Activated CD4-positive, alpha-beta T cell treated with anti-CD3 and anti-CD28 coated beads, Interleukin-10, Interleukin-2, amounts not matched to agents 100 ng/mL and 50 ng/mL, durations not matched to agents 16 hours and 8 hours (primary cell): Measurements from ENCODE around the gene ACTR1A.

Source experiments
- DNase-seq: peaks from one replicate; pipeline ENCODE4 v3.0.0-alpha.2; 2020

The ACTR1A gene

GRCh38 chr10:102452672-102453340 lies 49.7 kb downstream of the ACTR1A start:
- peak; percentile 91 for DNase-seq

- peak; percentile 13 for DNase-seq
Observed at GRCh38 chr10:102451105-102451969, 51.2 kb downstream of the ACTR1A start, which contains the start of gene C10orf95. TSS of gene C10orf95 (minus strand) at chr10:102451543. CDS start at chr10:102451093, 450 bp downstream.

DNA sequence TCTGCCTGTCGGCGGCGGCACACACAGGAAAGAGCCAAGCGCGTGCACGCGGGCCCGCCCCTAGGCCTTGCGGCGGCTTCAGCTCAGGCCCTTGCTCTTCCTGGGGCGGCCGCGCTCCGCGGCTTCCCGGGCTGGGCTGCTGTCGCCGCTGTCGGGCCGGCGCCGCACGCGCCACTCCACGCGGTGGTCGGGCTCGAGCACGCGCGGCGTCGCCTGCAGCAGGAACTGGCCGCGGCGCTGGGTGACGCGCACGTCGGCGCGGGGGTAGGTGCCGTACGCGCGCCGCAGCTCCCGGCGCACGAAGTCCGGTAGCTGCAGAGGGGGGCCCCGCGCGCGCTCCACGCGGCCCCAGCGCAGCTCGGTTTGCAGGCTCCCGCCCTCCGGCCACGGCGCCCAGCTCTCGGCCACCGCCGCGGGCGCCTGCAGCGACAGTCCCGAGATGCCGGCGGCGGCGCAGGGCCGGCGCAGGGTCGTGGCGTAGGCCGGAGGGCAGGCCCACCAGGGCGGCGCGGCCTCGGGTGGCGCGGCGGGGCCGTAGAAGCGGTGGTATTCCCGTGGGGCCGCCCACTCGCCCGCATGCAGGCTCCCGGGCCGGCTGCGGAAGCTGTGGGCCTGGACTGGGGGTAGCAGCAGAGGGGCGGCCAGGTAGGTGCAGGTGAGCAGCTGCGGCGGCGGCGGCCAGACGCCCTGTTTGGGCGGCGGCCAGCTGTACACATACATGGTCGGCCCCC lies 52.0 kb downstream of the ACTR1A start:
- peak; percentile 95 for DNase-seq

GRCh38 chr10:102450124-102450373 lies 52.5 kb downstream of the ACTR1A start:
- no peak for DNase-seq

DNA sequence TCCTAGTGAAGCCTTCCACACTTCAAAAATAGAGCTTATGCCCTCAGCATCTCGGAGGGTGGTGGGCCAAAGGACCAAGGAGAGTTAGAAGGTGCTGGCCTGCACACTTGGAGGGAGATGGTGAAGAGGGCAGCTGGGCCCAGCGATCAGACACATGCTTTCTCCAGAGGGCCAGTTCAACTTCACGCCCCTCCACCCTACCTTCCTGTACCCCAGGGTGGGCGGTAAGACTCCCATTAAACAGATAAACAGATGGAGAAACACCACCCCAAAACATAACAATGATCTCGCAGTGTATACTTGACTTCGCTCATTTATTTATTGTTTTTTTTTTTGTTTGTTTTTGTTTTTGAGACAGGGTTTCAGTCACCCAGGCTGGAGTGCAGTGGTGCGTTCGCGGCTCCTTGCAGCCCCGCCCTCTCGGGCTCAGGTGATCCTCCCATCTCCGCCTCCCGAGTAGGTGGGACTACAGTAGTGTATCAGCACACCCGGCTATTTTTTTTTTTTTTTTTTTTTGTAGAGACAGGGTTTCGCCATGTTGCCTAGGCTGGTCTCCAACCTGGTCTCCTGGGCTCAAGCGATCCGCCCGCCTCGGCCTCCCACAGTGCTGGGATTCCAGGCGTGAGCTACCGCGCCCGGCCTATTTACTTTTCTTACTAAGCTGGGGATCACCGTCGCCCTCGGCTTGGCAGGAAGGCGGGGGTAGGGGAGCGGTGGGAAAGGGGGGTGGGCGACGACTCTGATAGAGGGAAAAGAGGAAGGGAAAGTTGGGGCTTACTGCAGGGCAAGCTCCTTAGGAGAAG lies 53.0 kb downstream of the ACTR1A start:
- DNase-seq: peak; percentile 92

DNA sequence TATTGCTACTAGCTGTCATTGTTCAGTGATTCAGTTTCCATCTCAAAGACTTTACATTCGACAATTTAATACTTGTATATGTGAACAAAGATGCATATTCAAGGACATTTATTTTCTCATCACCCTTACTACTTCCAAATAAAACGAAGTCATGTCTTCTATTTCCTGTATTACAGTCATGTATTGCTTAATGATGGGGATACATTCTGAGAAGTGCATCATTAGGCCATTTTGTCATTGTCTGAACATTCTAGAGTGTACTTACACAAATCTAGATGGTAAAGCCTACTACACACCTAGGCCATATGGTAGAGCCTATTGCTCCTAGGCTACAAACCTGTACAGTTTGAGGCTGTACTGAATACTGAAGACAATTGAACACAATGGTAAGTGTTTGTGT lies 57.7 kb downstream of the ACTR1A start:
- no peak for DNase-seq

GRCh38 chr10:102438374-102438773 lies 64.1 kb downstream of the ACTR1A start:
- no peak for DNase-seq

DNA sequence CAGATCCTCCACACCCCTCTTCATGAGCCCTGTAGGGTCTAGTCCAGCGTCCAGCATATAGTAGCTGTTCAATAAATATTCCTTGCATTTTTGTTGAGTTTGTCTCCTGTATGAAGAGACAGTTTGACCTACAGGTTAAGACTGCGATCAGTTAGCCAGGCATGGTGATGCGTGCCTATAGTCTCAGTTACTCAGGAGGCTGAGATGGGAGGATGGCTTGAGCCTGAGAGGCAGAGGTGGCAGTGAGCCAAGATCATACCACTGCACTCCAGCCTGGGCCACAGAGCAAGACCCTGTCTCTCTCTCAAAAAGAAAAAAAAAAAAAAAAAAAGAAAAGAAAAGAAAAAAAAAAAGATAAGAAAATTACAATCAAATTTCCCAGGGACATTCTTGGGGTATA lies 65.0 kb downstream of the ACTR1A start:
- no peak for DNase-seq

- DNase-seq: no peak
Observed at GRCh38 chr10:102436312-102436711, 66.2 kb downstream of the ACTR1A start.

- DNase-seq: peak; percentile 82
Observed at GRCh38 chr10:102435529-102436233, 66.8 kb downstream of the ACTR1A start.

DNA sequence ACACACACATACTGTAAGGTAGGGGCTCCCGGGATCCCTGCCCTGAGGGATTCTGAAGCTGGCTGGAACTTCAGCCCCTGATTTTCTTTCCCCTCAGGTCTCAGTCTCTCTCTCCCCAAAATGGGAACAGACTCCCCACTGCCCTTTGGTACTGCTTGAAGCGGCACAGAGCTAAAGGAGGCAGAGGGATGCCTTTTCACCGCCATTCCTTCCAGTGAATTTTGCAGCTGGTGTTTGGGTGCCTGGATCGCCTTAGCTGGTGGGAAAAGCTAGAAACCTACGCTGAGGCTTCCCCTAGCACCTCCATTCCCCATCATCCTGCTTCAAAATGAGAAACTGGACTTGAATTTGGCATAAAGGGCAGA lies 67.4 kb downstream of the ACTR1A start:
- DNase-seq: no peak

DNA sequence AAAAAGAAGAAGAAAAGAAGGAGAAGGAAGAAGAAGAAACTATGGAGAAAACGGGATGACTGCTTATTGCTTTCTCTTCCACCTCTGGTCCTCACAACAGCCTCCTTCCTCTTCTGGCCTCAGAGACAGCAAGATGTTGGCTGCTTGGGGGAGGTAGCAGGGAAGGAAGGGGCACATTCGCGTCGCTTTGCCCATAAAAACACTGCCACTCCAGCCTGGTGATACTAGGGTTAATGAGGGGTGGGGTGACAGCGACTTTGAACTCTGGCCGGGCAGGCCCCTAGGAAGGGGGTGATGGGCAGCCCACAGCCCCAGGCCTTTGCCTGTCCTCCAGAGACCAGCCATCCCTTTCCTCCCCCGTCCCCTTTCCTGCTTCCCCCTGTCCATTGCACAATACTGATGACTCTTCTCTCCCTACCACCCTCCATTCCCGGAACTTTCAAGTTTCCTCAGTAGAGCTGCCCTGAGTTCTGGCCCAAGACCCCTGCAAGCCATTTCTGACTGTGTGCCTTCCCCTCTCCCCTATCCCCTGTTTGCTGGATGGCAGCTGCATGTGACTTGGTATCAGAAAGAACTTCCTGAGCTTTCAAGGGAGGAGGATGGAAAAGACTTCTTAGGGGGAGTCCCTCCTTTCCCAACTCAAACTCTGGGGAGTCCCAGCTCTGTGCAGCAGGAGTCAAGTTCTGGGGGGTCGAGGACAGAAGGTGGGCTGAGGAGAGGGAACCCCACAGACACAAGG lies 67.9 kb downstream of the ACTR1A start:
- no peak for DNase-seq

GRCh38 chr10:102433619-102434046 lies 68.9 kb downstream of the ACTR1A start:
- no peak for DNase-seq

GRCh38 chr10:102432162-102432950 lies 70.2 kb downstream of the ACTR1A start, which contains the start of gene CUEDC2:
TSS of gene CUEDC2 (minus strand) at chr10:102432574. CDS start at chr10:102425188, 7,386 bp downstream.
- DNase-seq: peak; percentile 98

DNA sequence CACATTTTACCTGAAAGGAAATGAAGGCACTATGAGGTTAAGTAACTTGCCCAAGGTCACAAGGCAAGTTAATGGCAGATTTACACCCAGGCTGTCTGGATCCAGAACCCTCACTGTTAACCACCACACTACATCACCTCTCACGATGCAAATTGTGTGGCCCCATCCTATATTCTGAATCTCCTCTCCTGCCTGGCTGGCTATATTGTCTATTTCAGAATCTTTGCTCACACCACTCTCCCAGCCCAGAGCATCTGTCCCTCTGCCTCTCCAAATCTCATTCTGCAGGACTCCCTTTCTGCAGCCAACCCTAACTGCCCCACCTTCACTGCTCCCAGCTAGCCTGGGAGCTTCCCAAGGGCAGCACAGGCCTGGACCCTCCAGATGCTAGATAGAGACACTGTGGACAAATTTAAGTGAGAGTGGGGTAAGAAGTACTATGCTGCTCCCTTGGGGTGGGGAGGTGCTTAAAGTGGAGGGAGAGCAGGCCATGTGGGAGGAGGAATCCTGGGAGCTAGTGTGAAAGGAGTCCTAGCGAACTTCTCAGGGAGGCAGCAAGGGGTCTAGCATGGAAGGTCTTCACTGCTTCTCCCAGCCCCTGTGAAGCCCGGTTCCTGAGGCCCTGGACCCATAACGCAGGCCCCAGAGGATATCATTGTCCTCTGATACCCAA lies 70.9 kb downstream of the ACTR1A start:
- no peak for DNase-seq

DNA sequence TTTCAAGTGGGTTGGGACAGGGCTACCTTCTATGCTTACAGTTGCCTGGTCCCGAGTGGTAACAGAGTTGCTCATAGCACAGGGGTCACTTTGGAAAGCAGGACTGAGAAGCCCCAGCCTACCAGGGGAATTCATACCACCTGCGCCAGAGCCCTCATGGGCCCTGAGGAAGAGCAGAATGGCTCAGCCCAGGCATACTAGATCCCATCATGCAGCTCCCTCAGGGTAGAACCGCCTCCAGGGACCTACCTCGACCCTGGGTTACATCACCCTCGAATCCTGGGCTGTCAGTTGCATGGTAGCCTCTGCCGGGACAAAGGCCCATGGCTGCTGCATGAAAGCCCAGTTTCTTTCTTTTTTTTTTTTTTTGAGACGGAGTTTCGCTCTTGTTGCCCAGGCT lies 73.0 kb downstream of the ACTR1A start:
- DNase-seq: no peak
